Testis (tissue), 3 donors: ENCODE measurements around the gene SLC9A3. TPM values are rescaled to one million over a fixed set of nuclear protein-coding genes. Genes with fewer than 3 reads are reported as not detected.

Experiments
- DNase-seq: peaks from one replicate; pipeline ENCODE4 v3.0.0-alpha.2; 2019
- H3K27ac ChIP-seq, 2 donors: fragments of 200-600 bp; sonication (generic); one replicate each; pipeline ENCODE4 v1.5.1; 2019
- H3K27me3 ChIP-seq: fragments of 200-600 bp; sonication (generic); one replicate; pipeline ENCODE4 v1.5.1; 2019
- H3K36me3 ChIP-seq: fragments of 200-600 bp; sonication (generic); one replicate; pipeline ENCODE4 v1.5.1; 2017; ENCODE audit warnings: low read depth; ENCODE audit errors: missing control alignments
- H3K4me1 ChIP-seq: fragments of 200-600 bp; sonication (generic); one replicate; pipeline ENCODE4 v1.5.1; 2019
- H3K4me3 ChIP-seq, 2 donors: fragments of 200-600 bp; sonication (generic); one replicate each; pipeline ENCODE4 v1.5.1; 2017 to 2019
- H3K9me3 ChIP-seq: fragments of 200-600 bp; sonication (generic); one replicate; pipeline ENCODE4 v1.5.1; 2017
- POLR2A ChIP-seq: fragments of 450-650 bp; IDR thresholded peaks from one replicate; pipeline ENCODE4 v1.6.1; 2017; ENCODE audit warnings: antibody characterized with exemption, mild to moderate bottlenecking, moderate library complexity
- WGBS, 2 donors: methylation state at CpG; one replicate each; pipeline ENCODE4 v1.1.5; 2018; 5-methylcytosine and 5-hydroxymethylcytosine counted together
- intact Hi-C: fragments of 100-400 bp; cut with DNase I; formaldehyde crosslinking; loops from one replicate; pipeline ENCODE4 v1.15.1; 2023; ENCODE audit warnings: low total_unique reads
- polyA plus RNA-seq: library from polyadenylated mRNA; stranded (reverse); fragments of 350-450 nt; fragmentation: Illumina TruSeq; extraction: RNeasy Lipid Tissue Mini Kit (QIAGEN cat#74804); gene quantifications from one replicate; pipeline ENCODE4 v1.2.3, GENCODE V29; 2014; ENCODE audit warnings: low read depth, low replicate concordance; ENCODE audit not compliant: insufficient read depth
- total RNA-seq, 2 donors: library from RNA; depleted of rRNA; stranded (reverse); fragments of >200 nt; gene quantifications; one replicate each; pipeline ENCODE4 v1.2.3, GENCODE V29; 2016
- TF ChIP-seq, protein P1 (sequence below), 3 experiments: fragments of 450-650 bp in 2 of 3; fragments of 200-600 bp in 1 of 3; sonication (generic) in 1 of 3; IDR thresholded peaks; one replicate each; pipeline ENCODE4 v1.5.1; 2016 to 2019; ENCODE audit warnings: antibody characterized with exemption in 3 of 3, mild to moderate bottlenecking in 2 of 3, moderate library complexity in 1 of 3

Gene SLC9A3
- total and polyA plus RNA-seq, 3 donors from 2014 or later = 2.3 to 3.8 (median 2.6) TPM

DNA sequence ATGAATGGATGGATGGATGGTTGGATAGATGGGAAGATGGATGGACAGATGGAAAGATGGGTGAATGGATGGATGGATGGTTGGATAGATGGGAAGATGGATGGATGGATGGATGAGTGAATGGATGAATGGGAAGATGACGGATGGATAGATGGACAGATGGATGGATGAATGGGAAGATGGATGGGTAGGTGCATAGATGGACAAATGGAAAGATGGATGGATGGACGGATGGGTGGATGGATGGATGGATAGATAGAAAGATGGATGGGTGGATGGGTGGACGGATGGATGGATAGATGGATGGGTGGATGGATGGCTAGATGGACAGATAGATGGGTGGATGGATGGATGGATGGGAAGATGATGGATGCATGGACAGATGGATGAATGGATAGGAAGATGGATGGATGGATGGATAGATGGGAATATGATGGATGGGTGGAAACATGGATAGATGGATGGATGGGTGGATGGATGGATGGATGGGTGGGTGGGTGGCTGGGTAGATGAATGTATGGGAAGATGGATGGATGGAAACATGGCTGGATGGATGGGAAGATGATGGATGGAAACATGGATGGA is 97.8 kb downstream of the SLC9A3 start:
- H3K4me1 ChIP-seq = no peaks in the 10 kb centered on the region
- WGBS, 2 donors = 63 to 71% methylated on average over 3 of the region's 3 CpGs
- no peaks in the 10 kb centered on the region for H3K36me3 ChIP-seq

DNA sequence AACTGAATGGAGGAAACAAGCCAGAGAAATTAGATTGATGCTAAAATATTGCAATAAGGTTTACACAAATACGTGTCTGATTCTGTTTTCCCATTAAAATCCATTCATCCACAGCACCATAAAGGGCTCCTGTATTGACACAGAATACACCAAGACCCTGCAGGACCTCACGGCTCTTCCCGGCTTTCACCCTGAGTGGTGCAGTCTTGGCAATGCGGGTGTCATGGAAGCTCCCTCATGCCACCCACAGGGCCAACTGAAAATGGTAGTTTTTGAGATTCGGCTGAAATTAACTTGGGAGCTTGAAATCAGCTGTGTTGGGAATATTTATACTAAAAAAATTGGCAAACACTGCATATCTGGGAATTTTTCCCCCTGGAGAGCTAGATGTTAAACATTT is 98.5 kb downstream of the SLC9A3 start:
- Histone ChIP-seq H3K4me3 (no peak overlapping the region), H3K27ac (no peak overlapping the region), H3K27me3 (no peaks in the 10 kb centered on the region), H3K9me3 (no peaks in the 10 kb centered on the region), H3K36me3 (no peaks in the 10 kb centered on the region), H3K4me1 (no peaks in the 10 kb centered on the region)
- 71 to 80% methylated on average over 5 of the region's 5 CpGs for WGBS, 2 donors
- intact Hi-C loops = no loop called here
- DNase-seq = no peak
- no peak for TF ChIP-seq POLR2A
- TF ChIP-seq, protein P1, sequence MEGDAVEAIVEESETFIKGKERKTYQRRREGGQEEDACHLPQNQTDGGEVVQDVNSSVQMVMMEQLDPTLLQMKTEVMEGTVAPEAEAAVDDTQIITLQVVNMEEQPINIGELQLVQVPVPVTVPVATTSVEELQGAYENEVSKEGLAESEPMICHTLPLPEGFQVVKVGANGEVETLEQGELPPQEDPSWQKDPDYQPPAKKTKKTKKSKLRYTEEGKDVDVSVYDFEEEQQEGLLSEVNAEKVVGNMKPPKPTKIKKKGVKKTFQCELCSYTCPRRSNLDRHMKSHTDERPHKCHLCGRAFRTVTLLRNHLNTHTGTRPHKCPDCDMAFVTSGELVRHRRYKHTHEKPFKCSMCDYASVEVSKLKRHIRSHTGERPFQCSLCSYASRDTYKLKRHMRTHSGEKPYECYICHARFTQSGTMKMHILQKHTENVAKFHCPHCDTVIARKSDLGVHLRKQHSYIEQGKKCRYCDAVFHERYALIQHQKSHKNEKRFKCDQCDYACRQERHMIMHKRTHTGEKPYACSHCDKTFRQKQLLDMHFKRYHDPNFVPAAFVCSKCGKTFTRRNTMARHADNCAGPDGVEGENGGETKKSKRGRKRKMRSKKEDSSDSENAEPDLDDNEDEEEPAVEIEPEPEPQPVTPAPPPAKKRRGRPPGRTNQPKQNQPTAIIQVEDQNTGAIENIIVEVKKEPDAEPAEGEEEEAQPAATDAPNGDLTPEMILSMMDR (IDR thresholded peaks at IDR 0.05) = no peak

More for the DNA sequence above, 97.8 kb downstream of the SLC9A3 start:
- TF ChIP-seq, protein P1 (IDR thresholded peaks at IDR 0.05) = no peak
- TF ChIP-seq POLR2A = no peak
- Histone ChIP-seq H3K9me3 (no peaks in the 10 kb centered on the region), H3K27me3 (no peaks in the 10 kb centered on the region), H3K4me3 (no peak overlapping the region), H3K27ac (no peak overlapping the region)
- no peak for DNase-seq
- intact Hi-C loops = no loop called here

DNA sequence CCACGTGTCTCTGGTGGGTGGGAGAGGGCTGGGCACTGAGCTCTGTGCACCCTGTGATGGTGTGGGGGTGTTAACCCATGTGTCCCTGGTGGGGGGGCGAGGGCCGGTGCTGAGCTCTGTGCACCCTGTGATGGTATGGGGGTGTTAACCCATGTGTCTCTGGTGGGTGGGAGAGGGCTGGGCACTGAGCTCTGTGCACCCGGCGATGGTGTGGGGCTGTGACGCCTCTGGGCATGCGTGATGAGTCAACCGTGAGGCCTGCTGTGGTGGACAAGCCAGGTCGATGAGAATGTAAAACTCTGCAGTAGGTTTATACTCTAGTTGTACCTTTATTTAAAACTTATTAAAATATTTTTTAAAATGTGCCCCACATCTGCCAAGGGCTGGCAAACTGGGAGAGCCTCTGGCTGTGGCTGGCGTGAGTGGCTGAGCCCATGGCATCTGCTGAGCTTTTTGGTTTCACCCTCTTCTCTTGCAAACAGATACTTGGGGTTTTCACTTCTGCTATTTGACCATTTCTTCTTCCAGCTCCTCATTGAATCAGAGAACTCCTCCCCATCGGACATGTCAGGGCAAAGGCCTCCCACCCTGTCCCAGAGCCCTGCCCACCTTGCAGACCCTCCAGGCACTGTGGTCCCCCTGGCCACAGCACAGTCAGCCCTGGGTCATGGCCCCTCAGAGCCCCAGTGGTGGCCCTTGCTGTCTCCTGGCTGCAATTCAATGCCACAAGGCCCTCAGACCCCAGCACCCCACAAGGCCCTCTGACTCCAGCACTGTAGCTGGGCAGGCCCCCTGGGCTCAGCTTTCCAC is 99.7 kb downstream of the SLC9A3 start:
- DNase-seq = no peak
- 70 to 79% methylated on average over 11 of the region's 11 CpGs for WGBS, 2 donors
- Histone ChIP-seq H3K4me1 (no peaks in the 10 kb centered on the region), H3K9me3 (no peaks in the 10 kb centered on the region), H3K27me3 (no peaks in the 10 kb centered on the region), H3K36me3 (no peaks in the 10 kb centered on the region), H3K4me3 (no peak overlapping the region), H3K27ac (no peak overlapping the region)
- TF ChIP-seq POLR2A = no peak
- TF ChIP-seq, protein P1 (IDR thresholded peaks at IDR 0.05) = no peak
- intact Hi-C loops = no loop called here

DNA sequence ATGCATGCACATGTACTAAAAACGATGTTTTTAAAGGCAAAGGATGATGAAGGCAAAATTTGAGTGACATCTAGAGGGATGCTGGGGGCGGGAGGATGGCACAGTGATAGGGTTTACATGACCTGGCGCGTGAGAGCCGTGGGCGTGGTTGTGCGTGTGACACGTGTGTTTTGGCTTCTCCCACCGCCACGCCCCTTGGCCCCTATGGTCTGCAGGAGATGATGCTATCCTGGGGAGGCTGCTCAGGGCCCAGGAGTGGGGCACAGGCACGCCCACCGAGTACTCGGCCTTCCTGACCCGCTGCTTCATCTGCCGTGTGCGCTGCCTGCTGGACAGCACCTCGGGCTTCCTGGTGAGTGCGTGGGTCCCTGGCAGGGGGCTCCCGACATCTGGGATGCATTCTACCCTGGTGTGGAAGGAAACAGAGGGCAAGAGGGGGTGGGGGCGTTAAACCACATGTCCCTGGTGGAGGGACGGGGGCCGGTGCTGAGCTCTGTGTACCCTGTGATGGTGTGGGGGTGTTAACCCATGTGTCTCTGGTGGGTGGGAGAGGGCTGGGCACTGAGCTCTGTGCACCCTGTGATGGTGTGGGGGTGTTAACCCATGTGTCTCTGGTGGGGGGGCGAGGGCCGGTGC is 100.5 kb downstream of the SLC9A3 start:
- H3K27me3 ChIP-seq = no peaks in the 10 kb centered on the region
- no peaks in the 10 kb centered on the region for H3K36me3 ChIP-seq
- H3K27ac ChIP-seq = no peak overlapping the region
- H3K4me3 ChIP-seq = no peak overlapping the region
- no peak for DNase-seq
- 82 to 92% methylated on average over 24 of the region's 24 CpGs for WGBS, 2 donors
- no peaks in the 10 kb centered on the region for H3K9me3 ChIP-seq
- intact Hi-C loops = no loop called here
- TF ChIP-seq, protein P1 (IDR thresholded peaks at IDR 0.05) = no peak
- no peak for TF ChIP-seq POLR2A
- H3K4me1 ChIP-seq = no peaks in the 10 kb centered on the region
